GM18858 (cell line): Measurements from ENCODE around the gene UBE2Z.
"Not testable (repeated sequence)": the region's sequence is repeated elsewhere in the genome, so short reads cannot be mapped to it uniquely, and the experiment has no call there.

ENCODE experiments used
- ATAC-seq: cut with Tn5 transposase; IDR thresholded peaks from one replicate; pipeline ENCODE4 v1.9.1; 2021; ENCODE audit not compliant: unreplicated experiment

The UBE2Z gene

DNA sequence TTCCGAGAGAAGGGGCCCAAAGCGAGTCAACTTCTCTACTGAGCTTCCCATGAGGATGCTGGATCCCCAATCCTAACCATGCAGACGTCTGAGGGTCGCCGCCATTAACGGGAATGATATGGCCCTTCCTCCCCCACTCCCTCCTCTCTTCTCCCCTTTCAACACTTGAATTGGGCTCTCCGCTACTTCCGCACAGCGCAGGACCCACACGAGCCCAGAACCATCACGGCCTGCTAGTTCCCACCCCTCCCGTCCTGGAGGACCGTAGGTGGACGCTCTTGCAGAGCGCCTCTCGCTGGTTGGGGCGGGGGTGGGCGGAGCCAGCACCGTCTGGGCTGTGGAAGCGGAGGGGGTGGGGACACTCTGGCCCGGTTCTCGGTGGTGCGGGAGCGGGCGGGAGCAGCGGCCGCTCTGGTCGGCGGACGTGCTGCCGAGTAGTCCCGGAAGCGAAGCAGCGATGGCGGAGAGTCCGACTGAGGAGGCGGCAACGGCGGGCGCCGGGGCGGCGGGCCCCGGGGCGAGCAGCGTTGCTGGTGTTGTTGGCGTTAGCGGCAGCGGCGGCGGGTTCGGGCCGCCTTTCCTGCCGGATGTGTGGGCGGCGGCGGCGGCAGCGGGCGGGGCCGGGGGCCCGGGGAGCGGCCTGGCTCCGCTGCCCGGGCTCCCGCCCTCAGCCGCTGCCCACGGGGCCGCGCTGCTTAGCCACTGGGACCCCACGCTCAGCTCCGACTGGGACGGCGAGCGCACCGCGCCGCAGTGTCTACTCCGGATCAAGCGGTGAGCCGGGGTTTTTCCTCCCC, at the start of gene UBE2Z:
Gene UBE2Z (plus strand): TSS at position 361 of the 797 bp plus-strand sequence. CDS start 97 bp downstream, at position 458.
- peak; percentile 64 for ATAC-seq

DNA sequence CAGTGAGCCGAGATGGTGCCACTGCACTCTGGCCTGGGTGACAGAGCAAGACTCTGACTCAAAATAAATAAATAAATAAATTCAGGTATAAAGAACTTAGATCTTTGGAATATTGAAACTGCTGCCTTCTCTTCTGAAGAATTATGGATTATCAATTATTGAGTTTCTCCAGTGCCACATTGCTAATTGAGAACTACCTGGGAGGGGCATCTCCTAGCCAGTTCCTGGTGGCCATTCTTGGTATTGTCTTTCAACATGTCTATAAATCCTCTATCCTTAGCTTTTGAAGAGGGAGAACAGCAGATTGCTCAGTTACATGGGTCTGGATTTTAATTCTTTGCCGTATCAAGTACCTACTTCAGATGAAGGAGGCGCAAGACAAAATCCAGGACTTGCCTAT, 48.2 kb upstream of the UBE2Z start:
- no peak for ATAC-seq

DNA sequence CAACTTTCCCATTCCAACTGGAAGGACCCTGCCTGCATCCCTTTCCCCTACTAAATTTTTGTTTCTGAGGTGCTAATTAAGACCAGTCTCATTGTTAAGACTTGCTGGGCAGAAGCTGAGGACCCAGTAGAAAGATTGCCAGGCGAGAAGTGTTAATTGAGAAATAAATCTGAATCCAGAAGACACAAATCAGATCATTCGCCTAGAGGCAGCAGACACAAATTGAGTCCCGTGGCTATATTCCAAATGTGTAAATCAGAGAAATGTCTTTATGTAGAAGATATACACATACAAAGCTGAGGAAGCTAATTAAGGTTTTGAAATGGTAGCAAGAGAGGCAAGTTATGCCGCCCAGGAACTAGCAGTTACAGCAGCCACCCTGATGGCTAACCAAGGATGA, 47.8 kb upstream of the UBE2Z start:
- ATAC-seq, result no peak

DNA sequence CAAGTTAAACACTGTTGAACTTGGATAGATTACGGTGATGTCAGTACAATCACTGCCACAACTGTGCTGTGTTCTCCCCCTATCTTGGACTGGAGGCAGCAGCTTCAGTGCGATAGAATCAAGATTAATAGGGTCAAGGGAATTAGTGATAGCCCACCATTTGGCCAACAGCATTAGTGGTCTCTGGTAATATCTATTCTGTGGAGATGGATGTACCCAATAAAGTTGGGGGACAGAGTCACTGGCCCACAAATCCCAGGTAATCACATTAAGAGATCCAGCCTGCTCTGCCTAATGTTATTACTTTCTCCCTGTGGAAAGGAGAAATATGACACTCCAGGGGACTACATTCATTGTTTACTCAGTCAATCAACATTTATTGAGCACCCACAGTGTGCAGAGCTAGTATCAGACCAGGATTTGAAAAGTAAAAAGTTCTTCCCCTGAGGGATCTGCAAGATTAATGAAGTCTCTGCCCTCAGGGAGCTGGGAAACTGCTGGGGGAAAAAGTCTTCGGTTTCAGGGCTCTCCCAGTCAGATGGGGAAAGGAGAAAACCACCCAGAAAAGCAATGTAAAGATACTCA, 39.2 kb upstream of the UBE2Z start:
- ATAC-seq, result no peak

DNA sequence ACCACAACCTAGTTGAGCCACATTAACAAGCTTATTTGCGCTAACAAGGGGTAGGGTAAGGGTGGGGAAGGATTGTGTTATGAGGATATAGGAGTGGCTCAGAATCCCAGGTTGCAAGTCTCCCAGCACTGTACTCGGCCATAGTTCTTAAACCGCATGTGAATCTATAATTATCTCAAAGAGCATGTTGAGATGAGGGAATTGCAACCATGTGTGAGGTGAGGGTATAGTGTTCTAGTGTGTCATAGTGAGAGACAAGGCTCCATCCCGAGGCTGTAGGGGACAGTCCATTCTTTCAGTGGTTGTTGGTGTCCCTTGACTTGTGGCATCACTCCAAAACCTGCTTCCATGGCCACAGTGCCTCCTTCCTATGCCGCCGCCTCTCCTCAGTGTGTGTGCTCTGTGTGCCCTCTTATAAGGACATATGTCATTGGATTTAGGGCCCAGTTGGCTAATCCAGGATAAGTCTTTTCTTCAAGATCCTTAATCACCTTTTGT, 38.3 kb upstream of the UBE2Z start:
- no peak for ATAC-seq

DNA sequence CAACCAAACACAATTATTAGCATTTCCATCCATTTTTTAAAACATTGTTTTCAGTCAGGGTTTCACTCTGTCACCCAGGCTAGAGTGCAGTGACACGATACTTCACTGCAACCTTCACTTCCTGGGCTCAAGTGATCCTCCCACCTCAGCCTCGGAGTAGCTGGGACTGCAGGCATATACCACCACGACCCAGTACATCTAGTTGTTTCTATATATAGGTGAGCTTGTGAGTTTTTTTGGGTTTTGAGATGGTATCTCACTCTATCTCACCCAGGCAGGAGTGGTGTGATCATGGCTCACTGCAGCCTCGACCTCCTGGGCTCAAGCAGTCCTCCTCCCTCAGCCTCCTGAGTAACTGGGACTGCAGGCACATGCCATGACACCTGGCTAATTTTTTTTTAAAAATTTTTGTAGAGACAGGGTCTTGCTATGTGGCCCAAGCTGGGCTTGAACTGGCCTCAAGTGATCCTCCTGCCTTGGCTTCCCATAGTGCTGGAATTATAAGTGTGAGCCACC, 37.1 kb upstream of the UBE2Z start:
- ATAC-seq, result no peak

DNA sequence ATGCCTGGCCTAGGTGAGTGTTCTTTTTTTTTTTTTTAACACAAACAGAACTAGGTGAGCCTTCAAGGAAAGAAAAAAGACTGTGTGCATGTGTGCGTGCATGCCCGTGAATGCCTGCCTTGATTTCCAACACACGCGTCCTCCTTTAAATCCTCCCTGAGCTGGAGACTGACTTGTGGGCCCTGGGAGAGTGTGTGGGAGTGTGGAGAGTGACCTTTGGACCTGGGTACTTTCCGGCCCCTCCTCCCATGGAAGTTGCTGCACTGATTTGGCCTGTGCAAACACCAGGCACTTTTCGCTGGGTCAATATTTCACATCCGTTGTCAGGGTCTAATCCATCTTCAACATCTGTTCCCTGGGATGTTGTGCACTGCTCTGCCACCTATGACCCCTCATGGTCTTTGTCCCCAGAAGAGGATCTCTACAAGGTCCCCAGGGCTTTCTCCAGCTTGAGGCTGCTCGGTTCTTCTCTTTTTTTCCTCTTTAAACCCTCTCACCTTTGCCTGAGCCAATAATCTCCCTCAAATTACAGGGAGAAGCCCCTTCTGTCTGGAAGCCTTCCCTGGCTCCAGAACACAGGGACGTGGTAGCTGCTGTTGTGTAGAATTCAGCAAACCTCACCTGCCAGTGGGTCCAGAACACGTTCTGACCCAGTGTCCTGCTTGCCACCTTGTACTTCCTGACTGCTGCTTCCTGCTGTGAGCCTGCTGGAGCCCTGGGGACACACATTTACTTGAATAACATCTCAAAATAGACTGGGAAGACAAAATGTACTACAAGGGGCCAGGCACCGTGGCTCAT, 36.5 kb upstream of the UBE2Z start:
- no peak for ATAC-seq

DNA sequence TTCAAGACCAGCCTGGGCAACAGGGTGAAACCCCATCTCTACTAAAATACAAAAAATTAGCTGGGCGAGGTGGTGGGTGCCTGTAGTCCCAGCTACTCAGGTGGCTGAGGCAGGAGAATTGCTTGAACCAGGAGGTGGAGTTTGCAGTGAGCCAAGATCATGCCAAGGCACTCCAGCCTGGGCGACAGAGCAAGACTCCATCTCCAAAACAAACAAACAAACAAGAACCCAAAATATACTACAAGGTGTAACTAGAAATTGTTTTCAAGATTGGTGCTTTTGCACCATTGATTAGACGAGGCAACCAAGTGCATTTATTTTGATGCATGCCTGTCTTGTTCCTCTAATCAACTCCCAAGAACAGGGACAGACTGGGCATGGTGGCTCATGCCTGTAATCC, 35.8 kb upstream of the UBE2Z start:
- not testable (repeated sequence) for ATAC-seq

DNA sequence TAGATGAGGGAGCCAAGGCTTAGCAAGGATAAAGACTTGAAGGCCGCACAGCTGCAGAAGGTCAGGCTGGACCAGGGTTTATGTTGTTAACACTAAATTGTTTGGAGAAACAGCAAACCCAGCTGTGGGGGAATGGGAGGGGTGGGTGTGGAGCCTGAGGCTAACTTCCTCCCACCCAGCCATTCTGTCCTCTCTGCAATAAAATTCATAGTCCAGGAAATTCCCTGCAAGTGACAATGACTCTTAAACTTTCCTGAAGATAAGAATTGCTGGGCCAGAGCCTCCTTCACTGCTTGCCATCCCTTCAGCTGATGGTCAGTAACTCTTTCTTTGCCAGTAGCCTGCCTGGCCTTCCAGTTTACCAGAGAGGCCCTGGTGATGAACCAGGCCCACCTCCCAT, 35.0 kb upstream of the UBE2Z start:
- no peak for ATAC-seq

DNA sequence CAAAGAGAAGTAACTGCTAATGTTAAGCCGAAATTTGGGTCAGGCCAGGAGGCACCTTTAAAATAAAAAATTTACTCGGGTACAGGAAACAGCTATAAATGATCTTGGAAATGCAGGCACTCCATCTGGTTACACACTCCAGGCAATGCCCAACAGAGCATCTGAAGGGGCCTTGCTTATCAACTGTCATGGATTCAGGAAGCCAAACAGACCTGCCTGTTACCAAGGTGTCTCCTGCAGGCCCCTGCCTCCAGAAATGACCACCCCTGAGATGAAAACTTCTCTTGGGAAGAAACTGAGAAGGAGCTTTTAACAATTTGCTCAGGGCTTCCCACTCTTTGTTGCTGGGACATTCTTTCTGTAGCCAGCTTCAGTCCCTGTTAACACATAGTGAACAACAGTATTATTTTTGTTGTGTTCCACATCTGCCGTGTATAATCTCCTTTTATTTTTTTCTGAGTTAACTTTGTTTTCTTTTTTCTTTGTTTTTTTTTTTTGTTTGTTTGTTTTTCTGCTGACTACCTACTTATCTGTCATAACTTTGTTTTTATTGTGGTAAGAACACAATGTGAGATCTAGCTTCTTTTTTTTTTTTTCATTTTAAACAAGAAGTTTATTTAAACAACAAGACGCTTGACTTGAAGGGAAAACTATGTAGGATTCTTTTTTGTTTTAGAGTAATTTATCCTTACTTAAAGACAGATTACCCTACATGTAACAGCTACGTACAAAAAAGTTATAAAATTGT, 34.3 kb upstream of the UBE2Z start:
- ATAC-seq, result no peak

DNA sequence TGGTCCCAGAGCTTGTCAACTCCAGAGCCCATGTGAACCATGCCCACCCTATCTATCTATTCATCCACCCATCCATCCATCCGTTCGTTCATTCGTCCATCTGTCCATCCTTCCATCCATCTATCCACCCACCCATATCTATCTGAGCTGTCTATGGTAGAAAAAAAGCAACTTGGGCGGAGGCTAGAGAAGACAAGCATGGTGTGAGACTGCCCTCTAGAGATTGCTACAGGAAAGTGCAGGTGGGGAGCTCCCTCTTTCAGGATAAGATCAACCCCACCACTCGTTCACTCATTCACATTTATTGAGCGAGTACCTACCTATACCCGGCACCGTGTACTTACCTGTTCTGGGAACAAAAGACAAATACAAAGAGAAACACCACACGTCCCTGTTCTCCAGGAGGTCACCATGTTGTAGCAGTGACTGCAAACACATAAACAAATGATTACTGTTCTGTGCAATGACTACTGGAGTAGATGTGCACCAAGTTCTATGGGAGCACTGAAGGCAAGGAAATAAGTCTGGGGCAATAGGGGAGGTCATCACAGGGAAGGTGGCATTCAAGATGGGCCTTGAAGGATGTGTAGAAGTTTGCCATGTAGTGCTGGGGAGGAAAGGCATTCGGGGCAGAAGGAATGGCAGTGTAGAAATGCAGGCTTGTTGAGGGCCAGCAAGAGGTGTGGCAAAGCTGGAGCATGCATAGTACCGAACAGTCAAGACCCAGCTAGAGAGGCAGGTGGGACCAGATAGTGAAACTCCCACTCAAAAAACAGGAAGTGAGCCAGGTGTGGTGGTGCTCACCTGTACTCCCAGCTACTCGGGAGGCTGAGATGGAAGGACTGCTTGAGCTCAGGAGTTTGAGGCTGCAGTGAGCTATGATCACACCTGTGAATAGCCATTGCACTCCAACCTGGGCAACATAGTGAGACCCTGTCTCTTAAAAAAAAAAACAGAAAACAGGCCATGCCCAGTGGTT, 29.0 kb upstream of the UBE2Z start:
- ATAC-seq, result no peak

DNA sequence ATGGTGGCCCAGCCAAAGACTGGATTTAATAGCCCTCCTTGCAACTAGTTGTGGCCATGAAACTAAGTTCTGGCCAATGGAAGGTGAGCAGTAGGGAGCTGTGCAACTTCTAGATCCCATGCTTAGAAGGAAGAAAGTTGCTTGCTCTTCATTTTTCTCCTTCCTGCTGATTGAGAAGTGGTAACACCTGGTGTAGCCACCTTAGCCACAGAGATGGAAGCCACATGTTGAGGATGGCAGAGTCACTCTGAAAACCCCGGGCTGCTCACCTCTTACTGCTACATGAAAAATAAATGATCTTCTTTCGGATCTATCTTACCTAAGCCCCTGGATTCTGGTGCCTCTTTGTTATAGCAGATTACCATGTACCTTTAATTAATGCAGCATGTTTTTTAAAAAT, 25.9 kb upstream of the UBE2Z start:
- no peak for ATAC-seq

DNA sequence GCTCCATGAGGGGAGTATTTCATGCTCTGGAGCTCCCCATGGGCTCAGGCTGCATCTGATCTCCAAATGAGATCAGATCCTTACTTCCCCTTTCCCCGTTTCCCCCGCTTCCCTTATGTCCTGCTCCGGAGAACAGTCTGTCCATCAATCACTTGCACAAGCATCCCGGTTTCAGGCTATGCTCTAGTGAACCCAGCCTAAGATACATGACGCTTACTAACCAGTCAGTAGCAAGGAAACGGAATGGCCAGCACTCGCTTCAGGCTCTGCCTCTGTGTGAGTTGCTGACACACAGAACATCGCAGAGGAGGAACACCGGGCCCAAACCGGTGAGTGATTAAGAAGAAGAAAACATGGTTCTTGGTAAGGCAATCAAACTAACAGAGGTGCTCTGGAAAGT, 25.0 kb upstream of the UBE2Z start:
- no peak for ATAC-seq

DNA sequence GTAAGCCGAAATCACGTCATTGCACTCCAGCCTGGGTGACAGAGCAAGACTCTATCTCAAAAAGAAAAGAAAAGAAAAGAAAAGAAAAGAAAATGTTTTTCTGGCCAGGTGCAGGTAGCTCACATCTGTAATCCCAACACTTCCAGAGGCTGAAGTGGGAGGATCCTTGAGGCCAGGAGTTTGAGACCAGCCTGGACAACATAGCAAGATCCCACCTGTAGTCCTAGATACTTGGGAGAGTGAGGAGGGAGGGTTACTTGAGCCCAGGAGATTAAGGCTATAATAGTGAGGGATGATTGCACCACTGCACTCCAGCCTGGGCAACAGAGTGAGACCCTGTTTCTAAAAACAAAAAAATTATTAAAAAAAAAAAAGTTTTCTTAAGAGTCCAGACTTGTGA, 18.1 kb upstream of the UBE2Z start:
- ATAC-seq, result no peak

DNA sequence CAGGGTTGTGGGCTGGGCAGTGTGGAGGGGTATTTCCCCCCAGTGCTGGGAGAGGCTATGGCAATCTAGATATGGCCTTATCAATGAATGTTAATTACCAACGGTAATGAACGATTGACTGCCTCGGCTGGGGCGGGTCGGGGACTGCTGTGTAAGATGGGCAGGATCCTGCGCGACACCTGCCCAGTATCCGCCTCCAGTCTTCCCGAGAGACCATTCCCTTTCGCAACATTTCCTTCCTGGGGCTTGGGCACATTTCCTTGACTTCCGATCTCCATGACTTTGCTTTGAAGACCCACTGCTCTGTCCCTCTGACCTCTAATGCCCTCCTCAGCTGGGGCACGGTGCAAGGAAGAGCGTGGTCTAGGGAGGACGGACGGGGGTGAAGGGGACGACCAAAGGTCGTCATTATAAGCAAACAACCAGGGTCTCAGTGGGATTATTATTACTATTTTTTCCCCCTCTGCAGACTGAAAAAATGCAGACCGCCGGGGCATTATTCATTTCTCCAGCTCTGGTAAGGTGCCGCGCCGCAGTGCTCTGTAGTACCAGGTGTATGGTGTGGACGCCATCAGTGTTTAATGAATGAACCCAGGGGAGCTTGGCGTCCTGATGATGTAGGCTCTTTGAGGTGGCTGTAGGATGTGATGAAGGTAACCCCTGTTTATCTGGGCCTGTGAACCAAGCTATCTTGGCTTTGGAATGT, 15.1 kb upstream of the UBE2Z start:
- no peak for ATAC-seq

DNA sequence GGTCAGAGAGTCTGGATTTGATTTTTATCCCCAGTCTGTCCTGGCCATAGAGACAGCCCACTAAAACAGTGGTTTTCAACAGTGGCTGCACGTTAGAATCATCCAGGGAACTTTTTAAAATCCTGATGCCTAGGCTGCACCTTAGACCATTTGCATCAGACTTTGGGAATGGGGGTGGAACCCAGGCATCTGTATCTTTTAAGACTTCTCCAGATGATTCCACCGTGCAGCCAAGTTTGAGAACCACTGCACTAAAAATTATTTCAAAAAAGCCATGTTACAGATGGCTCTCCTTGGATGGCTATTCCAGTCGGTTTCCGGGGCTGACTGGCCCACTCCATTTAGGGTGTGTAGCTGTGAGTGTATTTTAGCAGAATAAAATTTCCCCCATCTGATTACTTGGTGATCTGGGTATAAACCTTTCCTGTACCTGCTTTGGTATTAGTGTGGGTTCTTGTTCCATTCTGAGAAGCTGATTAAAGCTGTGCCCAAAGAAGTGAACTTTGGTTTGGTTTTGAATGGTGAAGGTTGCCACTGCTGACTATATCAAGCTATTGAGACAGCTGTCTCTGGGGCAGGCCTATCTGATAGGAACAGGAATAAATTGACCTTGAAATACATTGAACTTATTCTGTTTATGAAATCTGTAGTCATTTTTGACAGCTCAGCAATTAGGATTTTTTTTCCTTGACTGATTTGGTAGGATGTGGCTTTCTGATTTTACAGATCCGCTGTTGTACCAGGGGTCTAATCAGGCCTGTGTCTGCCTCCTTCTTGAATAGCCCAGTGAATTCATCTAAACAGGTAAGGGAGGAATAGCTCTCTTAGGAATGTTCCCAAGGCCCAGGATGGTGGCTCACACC, 14.3 kb upstream of the UBE2Z start:
- no peak for ATAC-seq

DNA sequence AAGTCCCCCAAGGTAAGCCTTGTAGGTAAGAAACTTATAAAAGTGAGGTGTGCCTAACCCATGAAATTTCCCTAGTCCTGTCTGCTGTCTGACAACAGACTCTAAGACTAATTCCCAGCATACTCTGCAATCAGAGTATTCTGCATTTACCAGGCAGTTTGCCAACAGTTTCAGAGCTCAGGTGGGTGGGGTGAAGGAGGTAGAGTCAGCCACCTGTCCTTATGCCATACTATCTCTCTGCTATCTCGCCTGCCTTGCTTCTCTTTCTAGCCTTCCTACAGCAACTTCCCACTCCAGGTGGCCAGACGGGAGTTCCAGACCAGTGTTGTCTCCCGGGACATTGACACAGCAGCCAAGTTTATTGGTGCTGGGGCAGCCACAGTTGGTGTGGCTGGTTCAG, 13.3 kb upstream of the UBE2Z start:
- no peak for ATAC-seq

DNA sequence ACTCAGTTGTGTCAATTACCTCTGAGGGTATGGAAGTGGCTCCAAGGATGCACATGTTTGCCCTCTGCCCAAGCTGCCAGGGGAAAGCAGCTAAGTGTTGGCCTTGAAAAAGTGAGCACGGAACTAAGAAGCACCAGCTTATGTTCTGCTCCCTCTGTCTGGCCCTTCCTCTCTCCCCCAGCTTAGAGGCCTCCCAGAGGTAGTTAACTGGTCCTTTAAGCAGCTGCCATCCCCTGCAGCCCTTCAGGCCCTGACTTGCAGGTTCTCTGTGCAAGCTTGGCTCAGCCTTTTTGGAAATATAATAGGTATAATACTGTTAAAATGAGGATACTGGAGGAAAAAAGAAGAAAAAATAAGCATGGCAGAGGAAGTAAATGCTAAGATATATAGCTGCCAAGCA, 7.0 kb upstream of the UBE2Z start:
- no peak for ATAC-seq
